ENCODE results near the gene WDFY4.

The WDFY4 gene

DNA sequence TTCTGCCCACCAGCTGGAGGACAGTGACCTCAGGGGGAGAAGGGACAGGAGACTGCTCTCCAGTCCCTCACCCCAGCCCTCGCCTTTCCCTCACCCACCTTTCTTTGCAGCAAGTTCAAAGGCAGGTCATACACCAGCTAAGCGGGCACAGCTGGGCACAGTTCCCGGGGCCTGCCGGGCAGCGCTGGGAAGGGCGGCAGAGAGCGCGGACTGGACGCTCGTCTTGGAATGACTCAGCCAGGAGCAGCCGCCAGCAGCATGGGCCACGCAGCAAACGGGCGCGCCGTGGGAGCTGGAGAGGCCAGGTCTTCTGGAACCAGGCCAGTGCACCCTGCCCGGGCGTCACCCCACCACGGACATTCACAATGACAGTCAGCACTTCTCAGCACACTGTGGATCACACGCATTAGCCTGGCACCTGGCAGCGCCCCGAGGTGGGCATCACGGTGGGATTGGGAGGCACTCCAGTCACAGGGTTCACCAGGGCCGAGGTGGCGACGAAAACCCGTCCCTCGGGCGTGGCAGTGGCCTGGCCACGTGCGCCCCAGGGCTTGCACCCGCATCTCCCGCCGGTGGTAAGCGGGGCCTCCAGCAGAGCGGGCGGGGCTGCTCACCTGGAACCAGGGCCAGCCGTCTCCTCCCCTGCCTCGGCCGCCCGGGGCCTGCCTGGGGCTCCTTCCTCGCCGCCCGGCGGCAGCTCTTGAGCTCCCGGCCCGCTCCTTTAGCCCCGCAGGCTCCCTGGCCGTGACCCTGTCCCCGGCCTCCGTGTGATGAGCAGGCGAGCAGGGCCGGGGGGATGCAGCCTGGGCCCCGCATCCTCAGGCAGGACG is 29.0 kb upstream of the WDFY4 start:
- no peak for DNase-seq

DNA sequence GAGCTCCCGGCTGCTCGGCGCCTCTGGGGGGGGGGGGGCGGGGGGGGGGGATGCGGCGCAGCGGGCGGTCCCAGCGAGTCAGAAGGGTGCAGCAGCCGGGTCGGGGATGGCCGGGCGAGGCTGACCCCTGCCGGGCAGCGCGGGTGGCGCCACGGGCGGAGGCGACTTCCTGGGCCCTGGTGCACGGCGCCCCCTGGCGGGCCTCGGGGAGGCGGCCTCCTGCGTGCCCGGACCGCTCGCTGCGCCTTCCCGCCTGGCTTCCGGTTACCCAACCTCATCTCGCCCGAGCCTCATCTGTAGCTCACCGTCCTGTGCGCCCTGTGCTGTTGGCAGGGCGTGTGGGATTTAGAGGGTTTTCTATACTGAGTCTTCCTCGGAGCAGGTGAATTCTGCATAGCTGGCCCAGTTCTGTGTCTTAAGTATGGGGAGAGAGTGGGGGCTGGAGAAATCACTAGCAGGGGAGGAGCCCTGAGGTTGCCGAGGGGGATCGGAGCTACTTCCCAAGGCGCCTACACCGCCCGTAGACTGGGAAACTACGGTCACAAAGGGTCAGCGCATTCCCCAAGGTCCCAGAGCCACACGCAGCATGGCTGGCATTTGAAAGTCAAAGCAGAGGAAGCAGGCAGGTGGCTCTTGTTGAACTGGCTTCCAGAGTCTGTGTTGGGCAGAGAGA is 28.3 kb upstream of the WDFY4 start:
- DNase-seq = peak; percentile 61

DNA sequence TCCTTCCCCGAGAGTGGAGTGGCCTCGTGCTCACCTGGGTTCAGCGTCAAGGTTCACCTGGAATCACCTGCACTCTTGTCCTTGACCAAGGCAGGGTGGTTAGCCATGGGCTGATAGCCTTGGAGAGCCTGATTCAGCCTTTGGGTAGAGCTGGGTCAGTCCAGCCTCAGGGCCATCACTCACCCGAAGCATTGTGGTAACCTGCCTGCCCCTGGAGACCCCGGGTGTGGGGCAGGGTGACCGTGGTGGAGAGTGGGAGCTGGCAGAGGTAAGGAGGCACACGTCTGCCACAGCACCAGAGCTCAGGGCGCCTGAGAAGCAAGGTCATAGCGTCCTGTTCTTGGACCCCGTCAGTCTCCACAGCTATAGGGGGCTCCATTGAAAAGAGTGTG is 27.8 kb upstream of the WDFY4 start:
- no peak for DNase-seq

DNA sequence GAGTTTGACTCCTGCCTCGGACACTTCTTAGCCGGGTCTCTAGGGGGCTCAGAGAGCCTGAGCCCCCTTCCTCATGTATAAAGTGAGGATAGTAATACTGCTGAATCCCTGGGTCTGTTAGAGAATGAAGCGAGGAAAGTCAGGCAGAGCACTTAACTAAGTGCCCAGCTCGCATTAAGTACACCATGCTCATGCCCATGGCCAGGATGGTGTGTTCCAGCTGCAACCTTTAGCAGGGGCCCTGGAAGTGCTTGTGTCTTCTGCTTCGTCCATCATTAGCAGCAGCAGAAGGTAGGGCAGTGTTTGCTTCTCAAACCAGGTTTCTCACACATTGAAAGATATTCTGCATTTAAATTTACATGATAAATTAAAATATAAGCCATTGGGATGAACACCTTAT is 27.3 kb upstream of the WDFY4 start:
- no peak for DNase-seq

DNA sequence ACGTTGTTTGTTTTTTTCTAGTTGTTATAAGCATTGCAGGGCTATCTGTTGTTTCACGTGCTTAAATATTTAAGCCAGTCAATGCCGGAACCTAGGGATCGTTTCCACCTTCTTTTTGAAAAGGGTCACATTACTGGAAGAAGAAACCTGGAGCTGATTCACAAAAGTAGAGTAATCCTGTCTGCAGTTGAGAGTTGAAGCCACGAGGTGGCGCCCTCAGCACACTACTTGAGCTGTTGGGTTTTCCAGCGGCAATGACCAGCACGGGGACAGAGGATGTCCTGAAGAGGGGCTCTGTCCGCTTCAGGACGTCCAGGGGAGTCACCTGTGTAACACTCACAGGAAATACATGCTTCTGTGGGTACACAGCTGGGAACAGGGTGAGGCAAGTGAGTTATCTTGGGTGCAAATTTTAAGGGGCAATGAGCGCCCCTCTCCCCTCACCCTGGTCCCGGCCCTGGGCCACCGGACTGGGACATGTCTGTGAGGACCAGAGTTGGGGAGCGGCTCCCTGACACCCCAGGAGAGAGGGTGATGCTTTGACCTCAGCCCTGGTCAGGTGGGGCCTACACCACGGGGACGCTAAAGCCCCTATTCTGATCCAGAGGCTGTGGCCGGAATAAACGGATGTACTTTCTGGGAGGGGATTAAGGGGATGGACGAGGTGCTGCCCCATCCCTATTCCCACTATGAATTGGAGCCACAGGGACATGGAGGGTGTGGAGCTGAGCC is 26.3 kb upstream of the WDFY4 start:
- DNase-seq = peak; percentile 24

DNA sequence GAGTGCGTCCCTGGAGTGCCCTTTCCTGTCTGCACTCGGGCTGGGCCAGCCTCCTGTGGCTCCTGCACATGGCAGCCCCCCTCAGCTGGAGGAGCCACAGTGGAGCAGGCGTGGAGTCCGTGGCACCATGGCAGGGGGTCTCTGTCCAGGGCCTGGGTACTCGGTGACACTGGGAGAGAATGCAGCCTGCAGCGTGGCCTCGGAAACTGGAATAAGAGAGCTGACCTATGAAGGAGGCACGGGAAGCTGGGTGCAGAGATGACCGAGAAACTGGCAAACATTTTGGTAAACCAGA is 25.8 kb upstream of the WDFY4 start:
- DNase-seq = no peak

DNA sequence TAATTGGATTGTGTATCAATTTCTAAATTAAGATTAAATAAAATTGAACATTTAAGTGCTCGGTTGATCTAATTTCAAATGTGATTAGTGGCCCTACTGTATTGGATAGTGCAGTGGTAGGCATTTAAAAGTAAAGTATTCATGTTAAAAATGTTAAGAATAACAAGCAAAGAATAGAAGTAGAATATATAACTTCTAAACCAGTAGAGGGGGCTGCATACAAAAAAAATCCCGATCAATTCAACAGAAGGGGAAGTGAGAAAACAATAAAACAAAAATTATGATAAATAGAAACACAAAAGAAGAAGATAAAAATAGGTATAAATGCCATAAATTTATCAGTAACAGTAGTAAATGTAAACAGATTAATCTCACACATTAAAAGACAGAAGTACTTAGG is 24.9 kb upstream of the WDFY4 start:
- DNase-seq = no peak

DNA sequence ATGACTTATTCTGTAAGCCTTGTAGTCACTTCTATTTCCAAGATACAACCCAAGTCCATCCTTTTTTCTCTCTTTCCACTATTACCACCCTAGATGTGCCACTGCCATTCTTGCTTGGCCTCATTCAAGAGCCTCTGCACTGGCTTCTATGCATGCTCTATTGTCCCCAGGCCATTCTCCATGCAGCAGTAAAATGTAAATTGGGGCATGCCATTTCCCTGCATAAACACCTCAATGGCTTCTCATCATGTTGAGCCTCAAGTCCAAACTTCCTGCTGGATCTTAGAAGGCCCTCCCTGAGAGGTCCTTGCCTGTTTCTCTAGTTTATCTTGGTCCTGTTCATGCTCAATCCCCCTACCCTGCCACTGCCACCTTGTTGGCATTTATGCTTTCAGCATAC is 23.2 kb upstream of the WDFY4 start:
- DNase-seq = no peak

DNA sequence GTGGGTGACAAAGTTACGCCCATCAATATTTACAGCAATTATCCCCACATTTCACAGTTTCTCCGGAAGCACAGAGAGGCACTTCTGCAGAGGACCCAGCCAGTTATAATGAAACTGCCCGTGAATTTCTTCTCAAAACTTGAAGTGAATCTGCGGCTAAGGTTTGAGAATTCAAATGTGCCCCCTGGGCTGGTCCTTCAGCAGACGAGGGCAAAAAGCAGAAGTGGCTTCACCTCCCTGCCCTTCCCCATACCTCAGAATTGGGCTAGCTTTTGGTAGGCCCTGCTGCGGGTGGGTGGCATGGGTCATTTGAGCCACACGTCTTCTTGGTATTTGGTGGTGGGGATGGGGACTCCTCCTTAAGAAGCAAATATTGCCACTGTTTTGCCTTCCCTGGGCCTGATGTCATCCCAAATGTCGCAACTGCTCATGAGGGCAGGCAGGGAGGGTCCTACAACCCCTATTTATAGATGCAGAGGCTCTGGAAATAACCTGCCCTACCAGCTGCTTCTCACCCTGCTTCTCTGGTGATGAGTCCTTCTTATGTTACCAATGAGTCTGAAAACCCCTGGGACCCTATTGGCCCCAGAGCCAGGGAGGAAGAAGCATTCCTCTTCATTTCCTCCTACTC is 16.6 kb upstream of the WDFY4 start:
- no peak for DNase-seq

DNA sequence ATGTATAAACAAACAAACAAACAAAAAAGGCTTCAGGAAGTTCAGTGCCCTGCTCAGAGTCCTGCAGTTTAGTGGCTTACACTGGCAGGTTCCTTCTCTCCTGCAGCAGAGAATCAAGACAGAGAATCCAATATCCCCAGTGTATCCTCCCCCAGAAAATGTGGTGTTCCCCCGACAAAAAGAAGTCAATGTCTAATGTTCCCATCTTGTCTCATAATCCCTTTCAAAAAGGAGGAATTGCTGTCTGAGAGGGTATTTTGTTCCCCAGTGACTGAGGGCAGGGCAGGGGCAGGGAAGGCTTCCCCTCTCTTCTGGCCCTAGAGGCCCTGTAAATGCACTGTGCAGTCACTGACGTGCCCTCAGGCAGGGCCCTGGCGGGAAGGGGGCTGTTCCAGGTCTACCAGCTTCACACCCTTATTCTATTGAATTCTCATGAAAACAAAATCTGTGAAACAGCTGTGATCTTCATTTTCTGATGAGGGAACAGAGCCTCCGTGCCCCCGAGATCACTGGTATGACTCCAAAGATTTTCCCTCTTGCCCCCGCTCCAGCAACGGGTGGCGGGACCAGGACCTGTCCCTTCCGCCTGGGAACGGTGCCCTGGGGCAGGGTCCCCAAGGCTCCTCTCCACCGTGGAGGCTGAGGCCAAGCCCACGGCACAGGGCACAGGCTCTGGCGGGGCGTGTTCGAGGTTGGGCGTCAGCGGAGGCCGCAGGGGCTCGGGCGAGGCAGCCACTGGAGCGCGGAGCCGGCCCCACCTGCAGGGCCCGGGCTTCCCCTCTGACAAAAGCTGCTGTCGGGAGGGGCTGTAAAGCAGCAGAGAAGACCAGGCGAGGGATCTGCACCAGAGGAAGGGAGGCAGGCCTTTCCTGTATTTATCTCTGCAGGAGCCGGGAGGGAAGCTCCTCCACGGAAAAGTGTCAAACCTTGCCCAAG is 13.4 kb upstream of the WDFY4 start:
- no peak for DNase-seq

DNA sequence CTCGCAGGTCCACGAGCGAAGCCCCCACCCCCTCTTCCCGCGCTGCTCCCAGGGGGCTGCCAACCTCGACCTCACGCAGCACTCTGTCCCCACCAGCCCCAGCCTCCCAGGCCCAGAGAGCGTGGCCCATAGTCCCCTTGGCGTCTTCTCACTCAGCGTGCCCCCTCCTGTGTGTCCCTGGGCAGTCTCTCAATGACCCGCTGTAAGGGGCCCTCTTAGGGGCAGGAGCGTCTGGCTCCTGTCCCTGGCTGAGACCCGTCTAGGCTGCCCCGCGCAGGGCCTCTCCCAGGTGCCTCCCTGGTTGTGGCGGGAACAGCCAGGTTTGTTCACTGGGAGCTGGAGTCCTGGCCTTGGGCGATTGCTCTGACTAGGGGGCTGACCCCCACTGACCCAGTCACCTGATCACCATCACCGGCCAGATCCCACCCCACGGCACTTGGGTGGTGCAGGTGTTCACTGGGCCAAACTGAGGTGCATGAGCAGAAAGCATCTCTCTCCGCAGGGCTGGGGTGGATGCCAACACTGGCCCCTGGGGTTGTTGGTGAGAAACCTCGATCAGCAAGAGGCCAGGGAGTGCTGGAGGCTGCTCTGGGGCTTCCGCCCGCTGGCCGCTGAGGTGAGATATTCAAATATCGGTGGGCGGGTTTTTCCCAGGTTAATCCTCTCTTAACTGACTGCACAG is 12.6 kb upstream of the WDFY4 start:
- no peak for DNase-seq

DNA sequence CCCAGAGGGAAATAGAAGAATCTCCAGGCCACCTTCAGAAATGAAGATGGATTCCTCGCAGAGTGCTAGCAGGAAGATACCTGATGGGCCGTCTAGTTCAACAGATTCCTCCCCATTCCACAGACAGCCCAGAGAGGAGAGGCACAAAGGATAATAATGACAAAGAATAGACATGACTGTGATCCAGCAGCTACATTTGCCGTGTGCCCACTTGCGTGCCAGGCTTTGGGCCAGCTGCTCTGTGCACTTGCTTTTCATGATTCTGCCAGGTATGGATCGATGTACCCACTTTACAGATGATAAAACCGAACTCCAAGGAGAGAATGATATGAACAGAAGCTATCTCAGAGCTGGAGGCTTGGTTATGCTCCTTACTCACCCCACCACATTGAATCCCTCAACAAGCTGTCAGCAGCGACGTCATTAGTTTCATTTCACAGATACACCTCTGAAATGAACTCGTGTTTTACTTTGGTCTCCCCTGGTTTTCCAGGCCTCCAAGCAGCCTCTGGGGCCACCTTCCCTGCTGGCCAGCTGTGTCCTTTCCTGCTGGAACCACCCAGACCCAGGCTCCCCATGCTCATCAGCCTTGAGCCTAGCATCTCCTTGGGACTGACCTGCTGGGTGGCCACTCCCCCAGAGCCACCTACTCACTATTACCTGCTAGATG is 11.9 kb upstream of the WDFY4 start:
- no peak for DNase-seq

DNA sequence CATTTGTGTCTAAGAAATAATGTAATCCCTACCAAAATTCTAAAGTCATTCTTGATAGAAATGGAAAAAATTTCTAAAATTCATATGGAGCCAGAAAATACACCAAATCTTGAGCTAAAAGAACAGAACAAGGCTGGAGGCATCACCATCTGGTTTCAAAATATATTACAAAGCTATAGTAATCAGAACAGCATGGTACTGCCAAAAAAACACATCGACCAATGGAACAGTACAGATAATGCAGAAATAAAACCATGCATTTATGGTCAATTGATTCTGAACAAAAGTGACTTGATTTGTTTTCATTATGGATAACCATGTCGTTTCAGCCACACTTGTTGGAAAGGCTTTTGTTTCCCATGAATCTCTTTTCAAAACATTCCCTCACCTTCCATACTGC is 7.0 kb upstream of the WDFY4 start:
- no peak for DNase-seq

DNA sequence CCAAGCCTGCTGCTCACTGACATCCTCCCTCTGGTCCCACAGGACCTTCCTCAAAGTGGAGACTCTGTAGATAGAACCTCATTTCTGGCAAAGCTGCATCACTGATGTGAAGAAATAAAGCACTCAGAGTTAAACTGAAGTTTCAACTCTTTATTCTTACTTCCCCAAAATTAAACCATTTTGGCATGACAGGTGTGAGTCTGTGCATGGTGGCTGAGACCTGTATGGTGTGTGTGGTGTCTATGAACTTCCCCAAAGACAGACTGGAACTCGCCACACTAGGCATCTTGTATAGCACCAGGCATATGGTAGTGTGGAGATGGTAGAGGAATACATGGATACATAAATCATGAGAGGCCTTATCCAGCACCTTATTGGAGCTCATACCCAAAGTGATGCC is 6.6 kb upstream of the WDFY4 start:
- no peak for DNase-seq

DNA sequence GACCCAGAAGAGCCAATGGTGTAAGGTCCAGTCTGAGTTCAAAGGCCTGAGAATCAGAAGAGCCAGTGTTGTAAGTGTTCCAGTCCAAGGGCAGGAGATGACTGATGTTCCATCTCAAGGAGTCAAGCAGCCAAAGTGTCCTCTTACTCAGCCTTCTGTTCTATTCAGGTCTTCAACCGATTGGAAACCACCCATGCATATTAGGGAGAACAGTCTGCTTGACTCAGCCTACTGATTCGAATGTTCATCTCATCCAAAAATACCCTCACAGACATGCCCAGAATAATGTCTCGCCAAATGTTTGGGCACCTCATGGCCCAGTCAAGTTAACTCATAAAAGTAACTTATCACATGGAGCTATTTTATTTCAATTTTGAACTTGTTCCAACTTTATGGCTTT is 2.9 kb upstream of the WDFY4 start:
- no peak for DNase-seq

DNA sequence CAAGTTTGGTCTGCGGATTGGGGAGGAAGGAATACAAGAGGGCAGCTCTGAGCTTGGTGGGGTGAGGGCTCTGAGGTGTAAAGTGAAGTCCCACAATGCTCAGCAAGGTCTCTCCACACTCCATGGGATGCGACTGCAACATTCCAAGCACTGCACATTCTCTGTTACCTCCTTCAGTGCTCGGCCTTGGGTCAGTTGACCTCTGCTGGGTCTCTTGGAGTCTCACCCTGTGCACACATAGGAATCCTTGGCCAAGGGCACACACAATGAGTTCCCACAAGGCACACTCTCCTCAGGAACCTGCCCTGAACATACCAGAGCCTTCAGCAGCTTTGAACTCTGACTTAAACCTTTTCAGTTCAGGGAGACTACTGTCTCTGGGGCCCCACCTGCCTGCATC is 2.4 kb upstream of the WDFY4 start:
- no peak for DNase-seq

DNA sequence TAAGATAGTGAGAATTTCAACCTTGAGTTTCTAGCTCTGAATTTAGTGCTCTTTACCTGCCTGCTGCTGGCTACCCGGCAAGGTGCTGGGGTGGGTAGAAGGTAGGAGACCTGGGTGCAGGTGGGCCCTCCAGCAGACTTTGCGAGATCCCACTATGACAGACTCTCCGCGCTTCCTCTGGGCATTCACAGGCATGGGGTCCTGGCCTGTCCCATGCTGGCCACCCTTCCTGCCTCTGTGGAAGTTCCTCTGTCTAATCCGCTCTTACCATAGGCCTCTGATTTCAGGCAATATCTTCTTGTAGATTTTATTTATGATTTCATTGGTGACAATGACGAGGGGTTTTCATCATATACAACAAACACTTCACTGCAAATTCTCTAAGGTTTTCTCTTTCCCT is 1.2 kb upstream of the WDFY4 start:
- no peak for DNase-seq

DNA sequence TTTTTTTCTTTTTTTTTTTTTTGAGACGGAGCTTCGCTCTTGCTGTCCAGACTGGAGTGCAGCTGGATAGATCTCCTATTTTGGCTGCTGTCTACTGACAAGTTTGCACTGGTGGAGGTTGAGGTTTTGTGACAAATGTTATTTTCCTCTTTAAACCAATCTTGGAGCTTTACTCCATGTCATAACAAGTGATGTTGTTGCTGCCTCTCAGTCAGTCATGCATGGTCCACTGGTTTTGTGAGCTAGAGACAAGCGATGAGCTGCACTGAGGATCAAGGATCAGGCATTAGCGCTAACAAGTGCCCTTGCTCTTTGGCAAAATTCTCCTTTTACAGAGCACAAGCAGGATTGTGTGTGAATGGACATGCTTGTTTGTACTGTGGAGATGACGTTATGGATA is 805 bp upstream of the WDFY4 start:
- no peak for DNase-seq

DNA sequence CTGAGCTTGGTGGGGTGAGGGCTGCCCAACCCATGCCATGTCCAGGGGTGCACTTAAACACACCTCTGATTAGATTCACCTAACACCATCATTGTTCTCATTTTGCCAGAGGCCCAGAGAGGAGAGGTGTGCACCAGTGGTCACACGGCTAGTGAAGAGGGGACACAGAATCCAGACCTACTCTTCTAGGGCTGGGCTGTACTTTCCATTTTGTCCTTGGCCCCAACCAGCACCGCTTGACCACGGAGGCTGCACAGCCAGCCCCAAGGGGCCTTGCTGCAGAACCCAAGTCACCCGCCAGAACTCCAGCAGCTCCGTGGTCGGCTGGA is 246 bp upstream of the WDFY4 start:
- no peak for DNase-seq

DNA sequence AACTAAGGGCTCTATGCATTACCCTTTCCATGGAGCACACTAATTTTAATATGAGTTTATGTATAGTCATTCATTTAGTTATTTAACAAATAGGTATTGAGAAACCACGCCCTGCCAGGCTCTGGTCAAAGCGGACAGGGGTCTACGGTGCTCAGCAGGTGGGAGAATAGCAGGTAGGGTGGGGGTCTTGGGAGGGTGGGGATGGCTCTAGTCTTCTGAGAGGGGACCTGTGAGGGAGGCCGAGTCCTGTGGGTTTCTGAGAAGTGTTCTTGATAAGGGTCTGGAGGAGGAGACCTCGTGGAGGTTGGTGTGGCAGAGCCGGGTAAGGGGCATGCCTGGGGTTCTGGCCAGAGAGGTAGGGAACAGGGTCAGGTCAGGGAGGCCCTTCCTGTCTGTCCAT is 1.1 kb downstream of the WDFY4 start:
- DNase-seq = no peak

DNA sequence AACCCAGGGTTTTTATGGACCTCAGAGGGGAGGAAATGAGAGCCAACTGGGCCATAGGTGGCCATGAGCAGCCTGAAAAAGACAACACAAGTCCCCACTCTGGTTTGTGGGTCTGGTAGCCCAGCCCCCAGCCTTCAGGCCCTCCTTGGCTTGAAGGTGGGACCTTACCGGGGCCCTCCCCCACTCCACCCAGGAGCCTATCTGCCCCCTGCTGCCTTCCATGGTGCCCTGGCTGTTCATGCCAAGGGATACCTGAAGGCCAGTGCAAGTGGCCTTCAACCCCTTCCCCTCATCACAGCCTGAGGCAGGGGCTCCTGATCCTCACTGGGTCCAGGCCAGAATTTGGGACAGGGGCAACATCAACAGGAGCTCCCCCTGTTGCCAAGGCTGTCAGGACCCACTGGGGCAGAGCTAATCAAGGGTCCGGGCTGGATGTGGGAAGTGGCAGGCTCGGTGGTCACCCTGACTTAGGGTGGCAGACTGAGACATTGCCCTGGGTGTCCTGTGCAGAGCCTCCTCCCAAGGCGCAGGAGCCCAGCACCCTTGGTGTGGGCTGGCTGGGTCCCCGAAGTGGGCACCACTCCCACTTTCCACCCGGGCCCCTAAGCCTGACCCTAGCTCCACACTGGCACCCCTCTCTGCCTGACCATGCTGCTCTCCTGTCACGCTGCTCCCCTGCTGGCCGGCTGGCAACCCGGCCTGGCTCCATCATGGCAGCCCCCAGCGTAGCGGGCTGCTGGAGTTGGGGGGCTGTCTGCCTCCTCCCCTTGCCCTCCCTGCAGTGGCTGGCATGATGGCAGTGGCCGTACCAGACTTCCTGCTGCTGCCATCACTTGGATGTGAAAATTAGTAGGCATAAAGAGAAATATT is 6.4 kb downstream of the WDFY4 start:
- DNase-seq = no peak

Measured in NCI-H1105 (cell line).